ENCODE data around the gene SLC7A9.
"Not testable (repeated sequence)": the region's sequence is repeated elsewhere in the genome, so short reads cannot be mapped to it uniquely, and the experiment has no call there.

Gene SLC7A9

DNA sequence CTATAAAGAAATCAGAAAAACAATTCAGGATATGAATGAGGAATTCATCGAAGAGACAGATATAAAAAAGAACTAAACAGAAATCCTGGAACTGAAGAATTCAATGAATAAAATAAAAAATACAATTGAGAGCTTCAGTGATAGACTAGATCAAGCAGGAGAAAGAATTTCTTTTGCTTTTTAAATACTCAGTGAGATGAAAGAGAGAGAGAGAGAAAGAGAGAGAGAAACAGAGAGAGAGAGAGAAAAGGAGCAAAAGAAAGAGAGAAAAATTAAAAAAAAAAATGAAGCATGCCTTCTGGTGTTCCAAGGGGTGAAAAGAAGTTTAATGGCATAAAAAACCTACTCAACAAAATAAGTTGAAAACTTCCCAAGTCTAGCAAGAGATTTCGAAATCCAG is 22.0 kb upstream of the SLC7A9 start:
- no peak for DNase-seq
- H3K4me1 Mint-ChIP-seq: peaks cover 6% of the 10 kb centered on the region
- H3K27me3 Mint-ChIP-seq: no peaks in the 10 kb centered on the region
- peaks cover 39% of the 10 kb centered on the region for H3K36me3 Mint-ChIP-seq (ENCODE audit: low read depth)
- no peak for ATAC-seq
- H3K27ac Mint-ChIP-seq: no peak overlapping the region
- no peak overlapping the region for H3K4me3 Mint-ChIP-seq
- peaks cover 25% of the 10 kb centered on the region for H3K9me3 Mint-ChIP-seq

DNA sequence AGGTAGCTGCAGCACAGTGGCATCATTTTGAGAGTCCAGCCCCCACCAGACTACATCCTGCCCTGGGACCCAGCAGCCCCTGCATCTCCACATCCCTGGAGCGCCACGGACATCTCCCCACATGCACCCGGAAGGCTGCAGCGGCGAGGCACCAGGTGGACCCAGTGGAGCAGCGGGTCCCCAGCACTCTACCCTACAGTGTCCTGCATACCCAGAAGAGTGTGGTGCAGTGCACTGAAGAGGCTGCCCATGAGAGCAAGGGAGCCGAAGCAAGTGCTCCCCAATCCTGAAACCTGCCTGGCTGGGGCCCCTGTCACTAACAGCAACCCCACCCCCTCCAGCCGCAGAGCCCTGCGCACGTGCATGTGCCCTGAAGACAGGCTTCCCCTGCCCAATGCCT is 21.3 kb upstream of the SLC7A9 start:
- Mint-ChIP-seq H3K36me3 (ENCODE audit: low read depth) (peaks cover 38% of the 10 kb centered on the region), H3K9me3 (peaks cover 25% of the 10 kb centered on the region), H3K4me1 (peaks cover 6% of the 10 kb centered on the region), H3K27ac (no peak overlapping the region), H3K4me3 (no peak overlapping the region), H3K27me3 (no peaks in the 10 kb centered on the region)
- ATAC-seq (no peak), DNase-seq (no peak)

- DNase-seq (no peak), ATAC-seq (no peak)
- peaks cover 3% of the 10 kb centered on the region for H3K4me1 Mint-ChIP-seq
- H3K27me3 Mint-ChIP-seq: no peaks in the 10 kb centered on the region
- no peak overlapping the region for H3K27ac Mint-ChIP-seq
- H3K4me3 Mint-ChIP-seq: no peak overlapping the region
- peaks cover 25% of the 10 kb centered on the region for H3K9me3 Mint-ChIP-seq
- H3K36me3 Mint-ChIP-seq (ENCODE audit: low read depth): peaks cover 33% of the 10 kb centered on the region
Measured at GRCh38 chr19:32890326-32890725, 20.8 kb upstream of the SLC7A9 start.

GRCh38 chr19:32889137-32889934 is 19.8 kb upstream of the SLC7A9 start:
- Mint-ChIP-seq H3K36me3 (ENCODE audit: low read depth) (peaks cover 26% of the 10 kb centered on the region), H3K9me3 (peaks cover 21% of the 10 kb centered on the region), H3K27ac (no peak overlapping the region), H3K4me3 (no peak overlapping the region), H3K27me3 (no peaks in the 10 kb centered on the region), H3K4me1 (no peaks in the 10 kb centered on the region)
- ATAC-seq (no peak), DNase-seq (no peak)

GRCh38 chr19:32887572-32888215 is 18.1 kb upstream of the SLC7A9 start:
- H3K27me3 Mint-ChIP-seq: no peaks in the 10 kb centered on the region
- DNase-seq (no peak), ATAC-seq (no peak)
- no peak overlapping the region for H3K4me3 Mint-ChIP-seq
- peaks cover 18% of the 10 kb centered on the region for H3K36me3 Mint-ChIP-seq (ENCODE audit: low read depth)
- peaks cover 10% of the 10 kb centered on the region for H3K9me3 Mint-ChIP-seq
- no peaks in the 10 kb centered on the region for H3K4me1 Mint-ChIP-seq
- no peak overlapping the region for H3K27ac Mint-ChIP-seq

DNA sequence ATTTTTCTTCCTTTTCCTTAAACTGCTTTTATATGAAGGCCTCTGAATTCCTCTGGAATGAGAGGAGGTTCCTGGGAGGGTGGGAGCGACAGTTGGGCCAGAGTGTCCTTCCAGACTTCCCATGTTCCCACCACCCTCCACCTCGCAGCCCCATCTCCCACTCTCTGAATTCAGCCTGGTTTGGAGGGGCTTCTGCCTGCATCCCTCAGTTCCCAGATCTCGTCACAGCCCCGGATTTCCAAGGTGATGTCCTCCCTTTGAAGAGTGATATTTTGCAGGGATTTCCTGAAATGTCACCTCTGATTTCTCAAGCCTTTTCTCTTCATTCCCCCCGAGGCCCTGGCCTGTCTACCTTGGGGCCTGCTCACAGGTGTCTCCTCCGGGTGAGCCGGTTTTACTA is 16.7 kb upstream of the SLC7A9 start:
- no peak overlapping the region for H3K4me3 Mint-ChIP-seq
- ATAC-seq: no peak
- peaks cover 8% of the 10 kb centered on the region for H3K36me3 Mint-ChIP-seq (ENCODE audit: low read depth)
- no peaks in the 10 kb centered on the region for H3K27me3 Mint-ChIP-seq
- peaks cover 2% of the 10 kb centered on the region for H3K9me3 Mint-ChIP-seq
- DNase-seq: no peak
- no peak overlapping the region for H3K27ac Mint-ChIP-seq
- H3K4me1 Mint-ChIP-seq: no peaks in the 10 kb centered on the region

DNA sequence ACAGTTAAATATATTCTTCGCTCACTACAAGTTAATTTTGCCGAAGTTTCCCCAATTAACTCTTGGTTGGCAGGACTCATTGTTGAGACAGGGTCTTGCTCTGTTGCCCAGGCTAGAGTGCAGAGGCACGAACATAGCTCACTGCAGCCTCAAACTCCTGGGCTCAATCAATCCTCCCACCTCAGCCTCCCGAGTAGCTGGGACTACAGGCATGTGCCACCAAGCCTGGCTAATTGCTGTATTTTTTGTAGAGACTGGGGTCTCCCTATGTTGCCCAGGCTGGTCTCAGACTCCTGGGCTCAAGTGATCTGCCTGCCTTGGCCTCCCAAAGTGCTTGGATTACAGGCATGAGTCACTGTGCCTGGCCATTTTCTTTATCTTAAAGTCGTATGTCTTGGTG is 15.7 kb upstream of the SLC7A9 start:
- H3K36me3 Mint-ChIP-seq (ENCODE audit: low read depth); DNase-seq; H3K27me3 Mint-ChIP-seq; H3K9me3 Mint-ChIP-seq; H3K4me1 Mint-ChIP-seq; H3K4me3 Mint-ChIP-seq; ATAC-seq; H3K27ac Mint-ChIP-seq: not testable (repeated sequence)

DNA sequence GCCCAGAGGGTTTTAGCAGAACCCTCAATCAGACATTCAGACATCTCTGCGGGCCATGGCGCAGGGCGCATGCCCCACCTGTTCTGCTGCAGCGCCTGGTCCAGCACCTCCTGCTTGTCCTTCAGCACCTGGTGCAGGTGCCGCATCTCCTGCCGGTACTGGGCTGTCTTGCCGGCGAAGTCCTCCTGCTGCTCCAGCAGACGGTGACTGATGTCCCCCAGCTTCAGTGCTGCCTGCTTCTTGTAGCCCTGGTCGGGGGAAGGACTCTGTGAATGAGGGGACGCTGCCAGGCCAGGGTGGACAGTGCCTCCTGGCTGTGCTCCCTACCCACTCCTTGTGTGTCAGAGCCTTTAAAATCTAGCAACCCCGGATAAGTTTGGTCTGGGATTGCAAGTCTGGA is 12.2 kb upstream of the SLC7A9 start:
- no peaks in the 10 kb centered on the region for H3K9me3 Mint-ChIP-seq
- ATAC-seq (no peak), DNase-seq (no peak)
- H3K4me3 Mint-ChIP-seq: no peak overlapping the region
- H3K27ac Mint-ChIP-seq: no peak overlapping the region
- H3K4me1 Mint-ChIP-seq: no peaks in the 10 kb centered on the region
- peaks cover 9% of the 10 kb centered on the region for H3K36me3 Mint-ChIP-seq (ENCODE audit: low read depth)
- H3K27me3 Mint-ChIP-seq: no peaks in the 10 kb centered on the region

DNA sequence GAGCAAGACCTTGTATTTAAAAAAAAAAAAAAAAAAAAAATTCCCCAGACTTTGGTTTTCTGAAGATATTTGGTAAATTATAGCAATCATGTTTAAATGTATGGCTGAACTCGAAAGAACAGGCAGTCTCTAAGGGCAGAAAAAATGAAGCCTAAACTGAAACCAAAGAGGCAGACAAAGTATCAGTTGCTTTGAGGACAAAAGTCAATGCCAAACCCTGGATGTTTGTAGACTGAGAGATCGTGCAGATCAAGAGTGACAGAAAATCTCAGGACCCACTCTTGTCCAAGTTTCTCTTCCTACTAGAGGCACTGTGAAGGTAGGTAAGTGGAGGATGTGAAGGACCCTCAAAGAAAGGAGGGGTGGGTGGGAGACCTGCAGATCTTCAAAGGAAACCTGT is 11.1 kb upstream of the SLC7A9 start:
- no peak for ATAC-seq
- Mint-ChIP-seq H3K27ac (no peak overlapping the region), H3K27me3 (no peaks in the 10 kb centered on the region)

GRCh38 chr19:32879741-32880140 is 10.2 kb upstream of the SLC7A9 start:
- Mint-ChIP-seq H3K9me3 (no peaks in the 10 kb centered on the region), H3K27ac (no peak overlapping the region), H3K36me3 (ENCODE audit: low read depth) (peaks cover 9% of the 10 kb centered on the region), H3K27me3 (no peaks in the 10 kb centered on the region), H3K4me1 (no peaks in the 10 kb centered on the region), H3K4me3 (no peak overlapping the region)
- ATAC-seq (no peak), DNase-seq (no peak)

More for the DNA sequence above, 11.1 kb upstream of the SLC7A9 start:
- H3K4me3 Mint-ChIP-seq: no peak overlapping the region
- H3K36me3 Mint-ChIP-seq (ENCODE audit: low read depth): peaks cover 9% of the 10 kb centered on the region
- H3K9me3 Mint-ChIP-seq: no peaks in the 10 kb centered on the region
- no peak for DNase-seq
- no peaks in the 10 kb centered on the region for H3K4me1 Mint-ChIP-seq

DNA sequence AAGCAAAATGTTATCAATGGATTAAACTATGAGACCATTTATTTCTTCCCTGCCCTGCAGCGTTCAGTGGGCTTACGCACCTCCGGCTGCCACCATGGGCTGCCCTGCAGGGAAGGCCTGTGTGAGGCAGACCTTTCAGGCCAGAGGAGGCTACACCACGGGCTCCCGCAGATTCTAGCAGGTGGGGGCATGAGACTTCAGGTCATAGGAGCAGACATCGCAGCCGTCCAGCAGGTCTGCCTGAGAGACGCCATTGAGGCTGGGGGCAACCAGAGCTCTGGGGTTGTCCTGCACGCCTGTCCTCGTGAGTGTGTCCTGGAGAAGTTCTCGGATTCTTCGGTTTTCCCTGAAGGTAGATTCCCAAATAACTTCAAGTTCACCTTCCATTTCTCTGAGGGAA is 9.4 kb upstream of the SLC7A9 start:
- Mint-ChIP-seq H3K27ac (no peak overlapping the region), H3K4me3 (no peak overlapping the region), H3K4me1 (no peaks in the 10 kb centered on the region), H3K9me3 (no peaks in the 10 kb centered on the region), H3K27me3 (no peaks in the 10 kb centered on the region), H3K36me3 (ENCODE audit: low read depth) (peaks cover 9% of the 10 kb centered on the region)
- ATAC-seq (no peak), DNase-seq (no peak)

- Mint-ChIP-seq H3K27me3 (no peaks in the 10 kb centered on the region), H3K27ac (no peak overlapping the region), H3K4me3 (no peak overlapping the region), H3K4me1 (no peaks in the 10 kb centered on the region), H3K36me3 (ENCODE audit: low read depth) (peaks cover 7% of the 10 kb centered on the region), H3K9me3 (no peaks in the 10 kb centered on the region)
- ATAC-seq (no peak), DNase-seq (no peak)
Measured at GRCh38 chr19:32877977-32878745, 8.6 kb upstream of the SLC7A9 start.

DNA sequence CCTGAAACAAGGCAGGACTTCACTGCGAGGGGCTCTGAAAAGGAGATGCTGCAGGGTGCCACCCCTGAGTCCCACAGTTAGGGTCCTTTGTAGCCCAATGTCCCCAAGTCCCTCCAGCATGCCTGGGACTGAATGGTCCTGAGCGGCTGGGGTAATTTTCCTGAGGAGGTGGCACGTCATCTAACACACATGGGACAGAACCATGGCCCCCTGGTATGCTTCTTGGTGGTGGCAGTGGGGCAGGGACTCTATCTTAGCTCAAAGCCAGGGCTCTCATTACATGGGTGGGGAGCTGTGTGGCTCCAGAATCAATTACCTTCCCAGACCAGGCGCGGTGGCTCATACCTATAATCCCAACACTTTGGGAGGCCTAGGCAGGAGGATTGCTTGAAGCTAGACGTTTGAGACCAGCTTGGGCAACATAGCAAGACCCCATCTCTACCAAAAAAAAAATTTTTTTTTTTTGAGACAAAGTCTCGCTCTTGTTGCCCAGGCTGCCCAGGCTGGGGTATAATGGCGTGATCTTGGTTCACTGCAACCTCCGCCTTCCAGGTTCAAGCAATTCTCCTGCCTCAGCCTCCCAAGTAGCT is 7.9 kb upstream of the SLC7A9 start:
- Mint-ChIP-seq H3K4me3 (no peak overlapping the region), H3K27me3 (no peaks in the 10 kb centered on the region), H3K36me3 (ENCODE audit: low read depth) (peaks cover 7% of the 10 kb centered on the region), H3K27ac (no peak overlapping the region), H3K4me1 (no peaks in the 10 kb centered on the region), H3K9me3 (no peaks in the 10 kb centered on the region)
- ATAC-seq (no peak), DNase-seq (no peak)

DNA sequence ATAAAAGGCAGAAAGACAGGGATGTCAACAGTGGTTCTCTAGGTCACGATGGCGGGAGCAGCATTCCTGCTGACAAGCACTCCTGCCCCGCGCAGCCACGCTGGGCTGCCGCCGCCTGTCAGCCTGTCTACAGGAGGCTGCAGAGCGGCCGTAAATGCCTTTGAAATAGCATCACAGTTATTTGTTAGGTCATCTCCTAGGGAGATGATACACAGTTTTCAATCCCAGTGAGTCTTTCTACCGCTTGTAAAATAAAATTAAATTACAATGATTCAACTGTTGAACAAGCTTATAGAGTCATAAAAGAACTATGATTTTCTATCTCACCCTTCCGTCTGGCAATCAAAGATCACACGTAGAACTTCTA is 7.3 kb upstream of the SLC7A9 start:
- H3K4me1 Mint-ChIP-seq: no peaks in the 10 kb centered on the region
- H3K9me3 Mint-ChIP-seq: no peaks in the 10 kb centered on the region
- peaks cover 7% of the 10 kb centered on the region for H3K36me3 Mint-ChIP-seq (ENCODE audit: low read depth)
- DNase-seq (no peak), ATAC-seq (no peak)
- no peak overlapping the region for H3K4me3 Mint-ChIP-seq
- H3K27me3 Mint-ChIP-seq: no peaks in the 10 kb centered on the region
- no peak overlapping the region for H3K27ac Mint-ChIP-seq
